ENCODE results near the gene OSM.

DNA sequence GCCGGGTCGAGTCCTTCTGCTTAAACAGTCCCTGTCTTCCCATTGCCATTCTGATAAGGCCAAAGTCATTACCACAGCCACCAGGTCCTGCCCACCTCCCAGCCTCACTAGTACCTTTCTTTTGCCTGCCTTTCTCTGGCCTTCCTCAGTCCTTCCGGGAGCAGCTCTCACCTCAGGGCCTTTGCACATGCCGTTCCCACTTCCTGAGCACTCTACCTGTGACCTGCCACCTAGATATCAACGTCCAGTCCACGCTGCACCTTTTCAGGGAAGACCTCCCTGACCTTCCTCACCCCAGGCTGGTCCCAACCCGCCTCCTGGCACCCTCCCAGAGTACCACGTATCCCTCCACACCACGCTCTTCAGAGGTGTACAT lies 7.8 kb upstream of the OSM start:
- TF ChIP-seq, protein P1, sequence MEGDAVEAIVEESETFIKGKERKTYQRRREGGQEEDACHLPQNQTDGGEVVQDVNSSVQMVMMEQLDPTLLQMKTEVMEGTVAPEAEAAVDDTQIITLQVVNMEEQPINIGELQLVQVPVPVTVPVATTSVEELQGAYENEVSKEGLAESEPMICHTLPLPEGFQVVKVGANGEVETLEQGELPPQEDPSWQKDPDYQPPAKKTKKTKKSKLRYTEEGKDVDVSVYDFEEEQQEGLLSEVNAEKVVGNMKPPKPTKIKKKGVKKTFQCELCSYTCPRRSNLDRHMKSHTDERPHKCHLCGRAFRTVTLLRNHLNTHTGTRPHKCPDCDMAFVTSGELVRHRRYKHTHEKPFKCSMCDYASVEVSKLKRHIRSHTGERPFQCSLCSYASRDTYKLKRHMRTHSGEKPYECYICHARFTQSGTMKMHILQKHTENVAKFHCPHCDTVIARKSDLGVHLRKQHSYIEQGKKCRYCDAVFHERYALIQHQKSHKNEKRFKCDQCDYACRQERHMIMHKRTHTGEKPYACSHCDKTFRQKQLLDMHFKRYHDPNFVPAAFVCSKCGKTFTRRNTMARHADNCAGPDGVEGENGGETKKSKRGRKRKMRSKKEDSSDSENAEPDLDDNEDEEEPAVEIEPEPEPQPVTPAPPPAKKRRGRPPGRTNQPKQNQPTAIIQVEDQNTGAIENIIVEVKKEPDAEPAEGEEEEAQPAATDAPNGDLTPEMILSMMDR (IDR thresholded peaks at IDR 0.05), result no peak
- TF ChIP-seq POLR2A (IDR thresholded peaks at IDR 0.05), result no peak

Data from thyroid gland (tissue), 4 donors.